Hematopoietic multipotent progenitor cell (in vitro differentiated cells): ENCODE measurements around the gene SETDB1. TPM values are rescaled to one million over a fixed set of nuclear protein-coding genes. Genes with fewer than 3 reads are reported as not detected.

ENCODE experiments used
- total RNA-seq: library from RNA; depleted of rRNA; stranded (reverse); fragments of >200 nt; gene quantifications from one replicate; pipeline ENCODE4 v1.2.3, GENCODE V29; 2012

Gene SETDB1
- total RNA-seq, 1 donor, result 47.9 TPM

Other genes with a start within 250 kb of the SETDB1 start
- gene GOLPH3L, start 229.2 kb upstream of the SETDB1 start, total RNA-seq, result 10.0 TPM
- gene HORMAD1, start 205.5 kb upstream of the SETDB1 start, total RNA-seq, result under 0.01 TPM
- 66.5 TPM for gene CTSS, start 160.6 kb upstream of the SETDB1 start, total RNA-seq
- gene CTSK, start 118.1 kb upstream of the SETDB1 start, total RNA-seq, result 0.54 TPM
- gene ARNT, start 49.8 kb upstream of the SETDB1 start, total RNA-seq, result 42.3 TPM
- not detected for gene CTXND2, start 39.2 kb upstream of the SETDB1 start, total RNA-seq
- 123 TPM for gene CERS2, start 48.5 kb downstream of the SETDB1 start, total RNA-seq
- gene ANXA9, start 55.9 kb downstream of the SETDB1 start, total RNA-seq, result 0.54 TPM
- 41.7 TPM for gene MINDY1, start 80.5 kb downstream of the SETDB1 start, total RNA-seq
- 22.6 TPM for gene PRUNE1, start 82.1 kb downstream of the SETDB1 start, total RNA-seq
- under 0.01 TPM for gene BNIPL, start 110.2 kb downstream of the SETDB1 start, total RNA-seq
- 5.1 TPM for gene C1orf56, start 121.4 kb downstream of the SETDB1 start, total RNA-seq
- 75.4 TPM for gene CDC42SE1, start 133.3 kb downstream of the SETDB1 start, total RNA-seq
- gene MLLT11, start 134.0 kb downstream of the SETDB1 start, total RNA-seq, result 1.9 TPM
- 5.7 TPM for gene GABPB2, start 144.4 kb downstream of the SETDB1 start, total RNA-seq
- gene SEMA6C, start 220.3 kb downstream of the SETDB1 start, total RNA-seq, result 10.2 TPM
- gene TNFAIP8L2, start 230.3 kb downstream of the SETDB1 start, total RNA-seq, result 74.1 TPM
- gene LYSMD1, start 239.5 kb downstream of the SETDB1 start, total RNA-seq, result 2.4 TPM
- gene SCNM1, start 239.8 kb downstream of the SETDB1 start, total RNA-seq, result 21.5 TPM
- under 0.01 TPM for gene TMOD4, start 249.6 kb downstream of the SETDB1 start, total RNA-seq